ENCODE results near the gene FYN.
"Not testable (repeated sequence)": the region's sequence is repeated elsewhere in the genome, so short reads cannot be mapped to it uniquely, and the experiment has no call there.

FYN gene

DNA sequence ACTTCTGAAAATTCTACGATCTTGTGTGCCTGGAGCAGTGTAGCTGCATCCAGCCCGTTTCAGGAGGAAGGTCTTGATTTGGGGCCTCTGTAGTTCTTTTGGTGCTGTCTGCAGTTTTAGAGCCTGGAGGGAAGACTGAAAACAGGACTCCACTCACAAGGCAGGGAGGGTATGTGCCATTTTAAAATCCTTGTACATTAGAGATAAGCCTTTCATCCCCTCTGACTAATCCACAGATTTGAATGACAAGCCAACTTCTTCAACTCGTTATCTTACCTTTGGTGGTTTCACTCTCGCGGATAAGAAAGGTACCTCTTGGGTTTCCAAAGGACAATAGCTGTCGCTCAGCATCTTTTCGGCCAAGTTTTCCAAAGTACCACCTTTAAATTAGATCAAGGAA is 169.5 kb downstream of the FYN start:
- no peak for DNase-seq

DNA sequence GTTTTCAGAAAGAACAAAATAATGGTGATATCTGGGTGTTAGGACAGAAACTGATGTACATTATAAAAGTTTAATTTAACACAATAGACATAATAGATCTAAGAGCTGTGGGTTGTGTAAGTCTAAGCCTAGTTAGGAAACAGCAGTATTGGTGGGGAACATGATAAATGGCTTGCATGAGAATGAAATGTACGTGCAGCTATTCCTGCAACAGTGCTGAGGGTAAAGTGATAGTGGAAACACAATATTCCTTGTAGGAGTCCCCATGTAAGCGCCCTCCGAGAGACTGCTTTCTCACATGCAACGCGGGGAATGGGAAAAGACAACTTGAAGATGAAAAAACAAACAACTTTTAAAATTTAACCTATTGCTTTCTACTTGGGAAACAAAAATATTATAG is 171.0 kb downstream of the FYN start:
- no peak for DNase-seq

DNA sequence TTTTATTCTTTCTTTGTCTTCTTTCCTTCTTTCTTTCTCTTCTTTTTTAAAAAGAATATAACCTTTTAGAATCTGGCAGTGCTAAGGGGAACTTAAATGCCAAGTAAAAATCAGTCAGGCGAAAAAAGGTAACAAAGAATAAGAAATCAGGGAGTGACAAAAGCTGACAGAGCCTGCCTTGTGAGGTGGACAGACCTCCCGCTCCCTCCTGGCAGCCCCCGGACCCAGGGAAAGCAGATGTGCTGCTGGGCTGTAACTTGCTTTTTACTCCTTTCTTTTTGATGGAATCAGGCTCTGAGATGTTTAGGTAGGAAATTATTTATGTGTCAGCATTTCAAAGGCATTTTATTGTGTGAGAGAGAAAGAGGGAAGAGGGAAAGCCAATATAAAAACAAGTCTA is 172.1 kb downstream of the FYN start:
- no peak for DNase-seq

DNA sequence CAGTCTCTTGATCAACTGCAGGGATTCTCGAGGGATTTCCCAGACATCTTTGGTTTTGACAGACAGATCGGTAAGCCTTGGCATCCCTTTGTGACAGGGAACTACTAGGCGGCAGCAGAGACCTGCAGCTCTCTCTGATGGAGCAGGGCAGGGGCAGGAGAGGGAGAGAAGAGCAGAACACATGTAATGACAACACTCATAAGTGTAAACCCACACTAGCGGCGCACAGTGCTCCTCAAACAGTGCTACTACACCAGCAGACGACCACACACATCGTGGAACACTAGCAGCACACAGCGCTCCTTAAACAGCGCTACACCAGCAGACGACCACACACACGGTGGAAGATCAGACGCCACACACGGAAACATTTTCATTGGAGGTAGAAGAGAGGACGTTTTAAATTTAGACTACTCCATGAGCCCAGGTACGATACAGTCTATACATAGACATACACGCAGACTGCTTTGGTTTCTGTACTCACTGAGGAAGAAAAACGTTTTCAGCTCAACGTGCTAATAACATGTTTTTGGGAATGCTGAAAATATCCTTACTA is 173.0 kb downstream of the FYN start:
- DNase-seq: no peak

DNA sequence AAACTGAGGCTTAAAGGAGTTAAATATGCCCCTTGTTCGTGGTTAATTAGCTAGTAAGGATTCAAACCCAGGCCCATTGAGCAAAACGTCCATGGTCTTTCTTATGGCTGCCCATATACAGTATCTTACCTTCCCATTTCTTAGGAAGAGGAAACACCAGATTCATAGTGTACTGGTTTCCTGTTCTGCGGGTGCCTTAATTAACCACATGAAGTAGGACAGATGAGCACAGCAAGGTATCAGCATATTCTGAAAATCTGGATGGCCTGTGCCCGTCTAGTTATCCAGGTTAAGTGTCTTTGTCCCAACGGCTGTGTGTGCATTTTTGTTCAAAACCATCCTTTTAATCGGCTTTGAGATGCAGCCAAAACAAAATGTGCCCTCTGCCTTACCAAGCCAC is 174.1 kb downstream of the FYN start:
- no peak for DNase-seq

GRCh38 chr6:111696814-111697213 is 176.4 kb downstream of the FYN start:
- no peak for DNase-seq

GRCh38 chr6:111692327-111693164 is 180.7 kb downstream of the FYN start:
- DNase-seq: no peak

DNA sequence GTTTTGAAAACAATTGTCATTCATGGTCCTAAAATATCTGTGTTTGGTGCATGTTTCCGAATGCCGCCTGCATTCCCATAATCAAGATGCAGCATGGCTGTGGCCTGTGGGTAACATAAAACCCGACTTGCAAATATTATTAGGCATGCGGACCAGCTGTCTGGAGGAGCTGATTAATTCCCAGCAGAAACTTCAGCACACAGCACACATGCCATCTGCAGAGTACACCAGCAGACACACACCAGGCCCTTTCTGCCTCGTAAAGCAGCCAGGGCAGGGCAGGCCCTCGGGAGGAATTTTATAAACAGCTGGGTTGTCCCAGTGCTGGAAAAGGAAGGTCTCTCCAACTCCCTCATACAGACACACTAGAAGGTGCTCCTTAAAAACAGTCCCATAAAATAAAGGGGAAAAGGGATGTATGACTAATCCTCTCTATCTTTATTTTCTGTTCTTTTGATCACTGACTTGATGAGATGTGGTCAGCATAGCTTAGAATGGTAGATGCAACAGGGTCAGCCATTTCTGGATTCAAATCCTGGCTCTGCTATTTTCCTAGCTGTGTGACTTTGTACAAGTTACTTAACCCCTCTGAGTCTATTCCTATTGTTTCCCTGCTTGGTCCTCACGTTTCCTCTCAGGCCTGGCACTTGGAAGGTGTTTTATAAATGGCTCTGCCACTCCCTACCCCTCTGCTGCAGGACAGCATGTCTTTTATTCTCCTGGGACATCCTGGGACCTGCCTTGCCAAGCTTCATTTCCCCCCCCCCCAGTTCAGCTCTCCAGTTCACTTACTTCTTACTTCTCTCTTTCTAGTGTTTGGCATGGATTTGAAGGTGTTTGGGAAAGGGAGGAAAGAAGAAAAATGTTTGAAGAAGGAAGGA is 181.7 kb downstream of the FYN start:
- DNase-seq: no peak

DNA sequence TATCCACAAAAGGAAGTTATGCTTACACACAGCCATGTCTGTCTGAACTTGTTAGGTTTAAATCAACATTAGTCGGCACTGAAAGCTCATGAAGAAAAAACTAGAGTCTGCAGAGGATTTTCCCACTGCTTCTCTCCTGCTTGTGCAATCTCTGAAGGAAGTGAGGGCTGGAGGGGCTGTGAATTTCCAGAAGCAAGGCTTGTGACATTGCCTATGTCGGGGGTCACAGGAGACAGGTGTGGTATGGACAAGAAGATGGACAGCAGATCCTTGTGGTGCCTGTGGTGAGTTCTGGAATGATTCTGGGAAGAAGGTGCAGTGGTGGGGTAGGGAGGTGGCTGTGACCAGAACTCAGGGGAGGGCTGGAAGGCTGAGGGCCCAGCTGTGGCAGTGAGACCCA is 183.3 kb downstream of the FYN start:
- DNase-seq: no peak

- DNase-seq: no peak
These were observed 183.8 kb downstream of the FYN start for GRCh38 chr6:111689419-111689818.

GRCh38 chr6:111688331-111688730 is 184.9 kb downstream of the FYN start:
- DNase-seq: no peak

GRCh38 chr6:111687652-111688051 is 185.6 kb downstream of the FYN start:
- DNase-seq: no peak

- DNase-seq: no peak
These were observed 186.4 kb downstream of the FYN start for GRCh38 chr6:111686932-111687266.

DNA sequence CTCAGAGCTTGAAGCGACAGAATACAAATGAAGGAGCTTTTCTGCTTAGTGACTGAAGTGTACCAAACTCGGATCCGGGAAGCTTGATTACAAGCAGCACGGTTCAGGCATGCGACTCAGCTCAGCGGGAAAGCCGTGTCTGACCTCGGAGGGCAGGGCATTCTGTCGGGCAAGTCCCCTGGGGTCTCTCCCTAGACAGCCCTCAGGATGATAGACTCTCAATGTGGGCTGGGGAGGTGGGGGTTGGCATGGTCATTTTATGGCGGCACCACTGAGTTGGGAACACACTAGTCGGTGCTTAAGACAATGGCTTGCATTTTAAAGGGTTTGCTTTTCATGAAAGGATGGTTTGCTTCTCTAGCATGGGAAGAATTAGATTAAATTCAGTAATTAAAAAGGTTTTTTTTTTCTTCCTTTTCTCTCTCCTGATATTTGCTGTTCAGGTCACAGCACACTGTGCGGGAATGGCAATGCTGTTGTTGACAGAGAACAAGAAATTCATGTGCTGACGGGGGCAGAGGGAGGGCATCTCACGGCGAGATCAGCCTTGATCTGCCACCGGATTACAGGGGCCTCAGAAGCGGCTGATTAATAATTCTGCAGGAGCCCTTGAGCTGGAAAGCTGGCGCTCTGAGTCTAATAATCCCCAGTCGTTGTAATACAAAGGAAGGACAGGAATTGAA is 186.9 kb downstream of the FYN start:
- no peak for DNase-seq

- peak in 1 of 2 donors; percentile 21 for DNase-seq
These were observed 187.7 kb downstream of the FYN start for GRCh38 chr6:111685526-111685925.

DNA sequence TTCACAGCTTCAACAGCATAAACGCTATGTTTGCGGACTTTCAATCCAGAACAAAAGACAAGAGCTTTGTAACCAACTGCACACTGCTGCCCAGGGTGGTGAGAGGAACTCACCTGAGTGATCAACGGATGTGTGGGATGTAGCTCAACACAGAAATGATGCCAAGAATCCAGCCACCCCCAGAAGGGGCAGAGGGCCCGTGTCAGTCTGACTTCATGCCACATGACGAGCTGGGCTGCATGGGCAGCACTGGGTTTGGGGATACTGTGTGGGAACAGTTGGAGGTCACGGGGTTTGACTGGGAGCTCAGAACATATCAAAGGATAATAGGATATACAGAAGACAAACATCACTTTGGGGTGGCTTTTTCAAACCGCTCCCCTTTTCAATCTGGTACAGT is 188.2 kb downstream of the FYN start:
- DNase-seq: no peak

DNA sequence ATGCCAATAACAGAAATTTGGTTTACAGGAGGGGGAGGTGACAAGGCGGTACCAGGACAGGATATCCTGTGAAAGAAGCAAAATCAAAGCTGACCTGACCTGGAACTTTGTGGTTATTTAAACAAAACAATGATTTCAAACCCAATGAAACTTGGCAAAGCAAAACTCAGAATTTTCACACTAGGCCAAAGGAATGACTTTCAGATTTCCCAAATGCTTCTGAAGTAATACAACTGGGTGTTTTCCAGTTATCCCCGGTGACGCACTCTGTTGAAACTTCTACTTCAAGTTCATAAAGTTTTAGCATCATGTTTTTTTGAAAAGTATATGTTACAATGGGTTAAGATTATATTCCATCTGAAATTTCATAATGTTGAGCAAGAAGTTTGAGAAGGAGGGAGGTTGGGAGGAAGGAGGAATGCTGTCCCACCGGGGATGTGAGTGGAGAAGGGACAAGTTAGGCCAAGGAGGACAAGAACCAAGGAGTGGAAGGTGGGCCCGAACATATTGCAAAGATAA is 189.4 kb downstream of the FYN start:
- no peak for DNase-seq

GRCh38 chr6:111683157-111683556 is 190.1 kb downstream of the FYN start:
- DNase-seq: no peak

GRCh38 chr6:111681860-111682259 is 191.4 kb downstream of the FYN start:
- no peak for DNase-seq

DNA sequence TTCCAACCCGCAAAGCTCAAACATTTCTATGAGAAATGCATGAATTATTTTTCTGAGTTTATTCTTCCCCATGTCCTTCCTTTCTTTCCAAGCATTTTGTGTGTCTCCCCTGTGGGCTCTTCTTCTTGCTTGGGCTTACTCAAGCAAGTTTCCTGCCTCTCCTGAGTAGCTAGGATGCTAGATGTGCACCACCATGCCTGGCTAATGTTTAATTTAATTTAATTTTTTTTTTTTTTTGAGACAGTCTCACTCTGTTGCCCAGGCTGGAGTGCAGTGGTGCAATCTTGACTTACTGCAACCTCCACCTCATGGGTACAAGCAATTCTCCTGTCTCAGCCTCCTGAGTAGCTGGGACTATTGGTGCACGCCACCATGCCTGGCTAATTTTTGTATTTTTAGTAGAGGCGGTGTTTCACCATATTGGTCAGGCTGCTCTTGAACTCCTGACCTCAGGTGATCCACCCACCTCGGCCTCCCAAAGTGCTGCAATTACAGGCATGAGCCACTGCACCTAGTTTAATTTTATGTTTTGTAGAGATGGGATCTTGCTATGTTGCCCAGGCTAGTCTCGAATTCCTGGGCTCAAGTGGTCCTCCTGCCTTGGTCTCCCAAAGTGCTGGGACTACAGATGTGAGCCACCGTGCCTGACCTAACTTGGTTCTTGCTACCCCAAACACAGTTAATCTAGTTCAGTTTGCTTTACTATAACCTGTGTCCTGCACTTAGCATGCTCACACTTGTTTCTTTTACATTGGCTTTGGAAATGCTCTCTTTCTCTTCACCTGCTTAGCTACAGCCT is 192.2 kb downstream of the FYN start:
- not testable (repeated sequence) for DNase-seq

DNA sequence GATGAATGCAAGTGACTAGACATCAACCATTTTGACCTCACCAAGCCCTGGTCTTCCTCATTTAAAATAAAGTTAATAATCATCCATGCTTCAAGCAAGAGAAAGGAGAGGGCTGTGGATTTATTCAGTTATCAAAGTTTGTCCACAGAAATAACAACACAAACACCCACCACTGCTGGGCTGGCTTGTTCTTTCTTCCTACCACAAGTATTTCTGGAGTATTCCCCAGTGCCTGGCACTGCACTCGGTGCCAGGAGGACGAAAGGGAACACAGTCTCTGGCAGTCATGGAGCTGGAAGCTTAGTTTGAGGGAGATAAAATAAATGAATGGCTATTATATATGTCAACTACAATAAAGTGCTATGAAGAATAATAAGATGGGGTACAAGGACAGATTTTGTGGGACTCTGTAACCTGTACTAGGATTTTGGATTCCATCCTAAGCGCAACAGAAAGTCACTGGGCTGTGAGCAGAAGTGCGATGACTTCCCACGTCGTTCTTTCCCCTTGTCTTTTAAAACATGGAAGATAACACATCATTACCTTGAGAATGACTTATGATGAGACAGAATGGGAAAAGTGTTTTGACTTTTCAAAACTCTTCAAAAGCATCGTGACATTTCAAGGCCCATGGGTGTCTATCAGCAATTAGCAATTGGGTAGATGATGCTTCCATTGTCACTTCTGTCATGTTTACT is 193.1 kb downstream of the FYN start:
- no peak for DNase-seq
